ENCODE measurements around the gene H3-3A. TPM values are rescaled to one million over a fixed set of nuclear protein-coding genes. Genes with fewer than 3 reads are reported as not detected.

The H3-3A gene
- total and polyA plus RNA-seq, 2 of the 8 experiments (the other 6 are each of a cell fraction or from before 2014, with no cell fraction given) = 1,157 to 1,223 TPM

DNA sequence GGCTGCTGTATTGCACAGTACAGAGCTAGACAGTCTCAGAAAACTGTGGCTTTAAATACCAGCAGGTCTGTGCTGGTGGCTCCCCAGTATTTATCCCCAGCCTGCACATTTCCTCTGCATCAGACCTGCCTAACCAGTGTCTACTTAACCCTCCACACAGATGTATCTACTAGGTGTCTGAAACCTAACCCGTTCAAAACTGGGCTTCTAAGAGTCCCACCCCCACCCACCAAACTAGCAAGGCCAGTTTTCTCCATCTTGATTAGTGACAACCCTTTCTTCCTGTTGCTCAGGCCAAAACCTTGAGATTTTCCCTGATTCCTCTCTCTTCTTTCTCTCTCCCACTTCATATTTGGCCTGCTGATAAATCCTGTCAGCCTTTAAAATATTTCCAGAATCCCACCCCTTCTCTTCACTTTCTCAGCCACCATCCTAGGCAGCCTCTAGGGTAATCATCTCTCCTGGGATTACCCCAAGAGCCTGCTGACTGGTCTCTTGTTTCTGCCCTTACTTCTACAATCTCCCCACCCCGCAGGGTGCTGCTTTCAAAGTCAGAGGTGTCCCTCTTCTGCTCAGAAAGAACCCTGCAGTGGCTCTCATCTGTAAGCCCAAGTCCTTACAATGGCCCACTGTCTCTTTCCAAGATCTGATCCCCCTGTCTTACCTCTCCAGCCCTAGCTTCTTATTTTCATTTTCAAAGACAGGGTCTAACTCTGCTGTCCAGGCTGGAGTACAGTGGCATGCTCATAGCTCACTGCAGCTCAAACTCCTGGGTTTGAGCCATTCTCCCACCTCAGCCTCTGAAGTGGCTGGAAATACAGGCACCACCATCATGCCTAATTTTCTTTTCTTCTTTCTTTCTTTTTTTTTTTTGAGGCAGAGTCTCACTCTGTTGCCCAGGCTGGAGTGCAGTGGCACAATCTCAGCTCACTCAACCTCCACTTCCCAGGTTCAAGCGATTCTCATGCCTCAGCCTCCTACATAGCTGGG, 45.2 kb downstream of the H3-3A start:
- peak; percentile 21 to 30; a peak in 1 of 4 replicates for TF ChIP-seq RAD21 (IDR thresholded peaks at IDR 0.05 in 1 of 2, conservative IDR thresholded peaks at IDR 0.05 in 1 of 2; ENCODE audit: low read depth in 2 of 2, low read length in 2 of 2)
- no peak for TF ChIP-seq RXRA (IDR thresholded peaks at IDR 0.05; ENCODE audit: insufficient read depth, low read depth, low read length)
- no peak for DNase-seq (ENCODE audit: low read depth in 1 of 2, low spot score in 2 of 2)
- H4K91ac ChIP-seq (replicated peaks; ENCODE audit: insufficient read length, low read length) = no peak overlapping the region
- no peak overlapping the region for H3K23ac ChIP-seq (ENCODE audit: insufficient read length)
- H3K9me3 ChIP-seq (ENCODE audit: insufficient read depth in 2 of 2, low read depth in 1 of 2, low read length in 1 of 2) = no peaks in the 10 kb centered on the region
- no peak overlapping the region for H3K56ac ChIP-seq (replicated peaks; ENCODE audit: insufficient read length, low read depth, low read length)
- H2BK20ac ChIP-seq (ENCODE audit: low read length) = peak overlapping the region; percentile 72; the same call in 1 of the 2 replicates
- no peak overlapping the region for H3K4me3 ChIP-seq (ENCODE audit: extremely low read depth in 1 of 4, insufficient read depth in 2 of 4, low read depth in 3 of 4, low read length in 4 of 4)
- H2BK120ac ChIP-seq (replicated peaks; ENCODE audit: low read depth, low read length) = no peak overlapping the region
- H3K14ac ChIP-seq (ENCODE audit: insufficient read length) = no peak overlapping the region
- H3K27me3 ChIP-seq (replicated peaks in 1 of 4; ENCODE audit: control insufficient read depth in 3 of 4, extremely low read depth in 1 of 4, insufficient read depth in 3 of 4, low read length in 3 of 4) = peaks cover 0 to 6% (median 3%) of the 10 kb centered on the region in 4 experiments; a peak in 5 of 7 replicates
- no peak overlapping the region for H4K5ac ChIP-seq (ENCODE audit: insufficient read length, low read depth, low read length)
- no peak overlapping the region for H4K8ac ChIP-seq (ENCODE audit: extremely low read depth, insufficient read depth, low read length)
- H2AFZ ChIP-seq (ENCODE audit: low read length) = 0 out of 2 replicates have a peak overlapping the region, but pooled peaks have one; percentile 65
- H3K79me2 ChIP-seq (ENCODE audit: control insufficient read depth in 1 of 2, insufficient read depth in 2 of 2, low read length in 2 of 2) = no peaks in the 10 kb centered on the region
- H3K9ac ChIP-seq (replicated peaks in 1 of 4; ENCODE audit: extremely low read depth in 1 of 4, low read depth in 3 of 4, low read length in 3 of 4) = no peak overlapping the region
- peaks cover 15 to 38% (median 32%) of the 10 kb centered on the region in 4 experiments for H3K4me1 ChIP-seq (replicated peaks in 1 of 4; ENCODE audit: control insufficient read depth in 3 of 4, insufficient read depth in 4 of 4, low read length in 3 of 4)
- no peak overlapping the region; a peak in 2 of 4 replicates for H3K4me2 ChIP-seq (ENCODE audit: insufficient read depth in 1 of 2, low read depth in 2 of 2, low read length in 2 of 2)
- no peak overlapping the region; the same call in 1 of the 2 replicates for H2BK5ac ChIP-seq (ENCODE audit: low read depth, low read length)
- H3K4ac ChIP-seq (replicated peaks; ENCODE audit: insufficient read length, low read depth, low read length) = peak overlapping the region; percentile 32
- FAIRE-seq = no peak
- H3K18ac ChIP-seq (ENCODE audit: extremely low read depth, low read length) = peak overlapping the region; percentile 48
- H4K20me1 ChIP-seq (replicated peaks in 1 of 2; ENCODE audit: control insufficient read depth in 1 of 2, insufficient read depth in 2 of 2, low read length in 2 of 2) = no peaks in the 10 kb centered on the region
- H2BK12ac ChIP-seq (ENCODE audit: low read depth, low read length) = no peak overlapping the region; the same call in 1 of the 2 replicates
- H3K23me2 ChIP-seq (ENCODE audit: low read depth, low read length) = peaks cover 14% of the 10 kb centered on the region; the same call in 1 of the 2 replicates
- no peak overlapping the region for H3K27ac ChIP-seq (ENCODE audit: low read depth, low read length)
- POLR2A ChIA-PET (ENCODE audit: partially characterized antibody) = interaction anchor here (0.9 to 5.7 kb wide), 6 partner anchors 13 to 45 kb away, joined by 3 to 48 read pairs (median 6); partner anchors contain the start of gene H3-3A
- 69% methylated on average over 3 of the region's 3 CpGs; no CpG with 5 or more reads in 1 of the 2 experiments for WGBS, 2 experiments (ENCODE audit: extremely low coverage in 1 of 2, insufficient coverage in 1 of 2, insufficient read length in 1 of 2, insufficient replicate concordance in 2 of 2, low coverage in 1 of 2, low lambda C conversion rate in 2 of 2, missing lambda C conversion rate in 1 of 2)
- peak overlapping the region; percentile 81; the same call in 1 of the 2 replicates for H2BK15ac ChIP-seq (ENCODE audit: low read length)
- CTCF ChIA-PET (ENCODE audit: partially characterized antibody) = interaction anchor here (0.7 to 5.7 kb wide), 5 partner anchors 9 to 178 kb away, joined by 3 to 35 read pairs (median 8); no protein-coding TSS in a partner anchor
- H3K79me1 ChIP-seq (ENCODE audit: low read depth, low read length) = no peaks in the 10 kb centered on the region; the same call in 1 of the 2 replicates
- H3K36me3 ChIP-seq (ENCODE audit: control insufficient read depth in 2 of 4, insufficient read depth in 4 of 4, low read length in 3 of 4) = no peaks in the 10 kb centered on the region
- H2AK5ac ChIP-seq (ENCODE audit: low read depth, low read length) = no peak overlapping the region

Measured in H1 (cell line).